IMR-90 (cell line): ENCODE results near the gene POLR2C. TPM values are rescaled to one million over a fixed set of nuclear protein-coding genes. Genes with fewer than 3 reads are reported as not detected.

ENCODE experiments used
- ATAC-seq: fragments of 200-7000 bp; cut with Tn5 transposase; 2 replicates; pipeline ENCODE4 v1.9.1; 2020; ENCODE audit warnings: low read depth, mild to moderate bottlenecking, moderate library complexity
- BruUV-seq: library from RNA; stranded (reverse); fragments of 400-500 nt; replicated peaks from 2 replicates; lab custom pipeline; 2021; lab: Mats Ljungman, UMichigan
- CTCF ChIA-PET: fragments of 300-600 bp; formaldehyde crosslinking; extraction: SDS; loops from one replicate; lab custom pipeline; 2021; ENCODE audit warnings: antibody characterized with exemption; lab: Yijun Ruan, JAX
- POLR2A ChIA-PET: fragments of 300-600 bp; sonication (Branson Sonifier 250); formaldehyde crosslinking; loops from one replicate; lab custom pipeline; 2022; ENCODE audit warnings: antibody characterized with exemption; ENCODE audit not compliant: unreplicated experiment; lab: Charles Lee
- DNase-seq: peaks from one replicate; pipeline ENCODE4 v3.0.0; 2013
- H2AFZ ChIP-seq: replicated peaks from 2 replicates; pipeline ENCODE3; 2013; ENCODE audit warnings: low read length, mild to moderate bottlenecking; ENCODE audit not compliant: poor library complexity
- H2AK5ac ChIP-seq: 2 replicates; pipeline ENCODE4 v1.6.1; 2013; ENCODE audit warnings: low read depth, low read length, inconsistent platforms
- H2AK9ac ChIP-seq: replicated peaks from 2 replicates; pipeline ENCODE3; 2013; ENCODE audit warnings: mild to moderate bottlenecking, low read depth, low read length, moderate library complexity; ENCODE audit not compliant: poor library complexity
- H2BK120ac ChIP-seq: 2 replicates; pipeline ENCODE4 v1.6.1; 2013; ENCODE audit warnings: low read depth, low read length, inconsistent platforms
- H2BK15ac ChIP-seq: 3 replicates; pipeline ENCODE4 v1.6.1; 2013; ENCODE audit warnings: low read depth, low read length, inconsistent platforms
- H2BK20ac ChIP-seq: 2 replicates; pipeline ENCODE4 v1.6.1; 2013; ENCODE audit warnings: low read depth, mild to moderate bottlenecking, inconsistent platforms, low read length, moderate library complexity
- H2BK5ac ChIP-seq: 2 replicates; pipeline ENCODE4 v1.6.1; 2013; ENCODE audit warnings: mild to moderate bottlenecking, low read depth, low read length, inconsistent platforms; ENCODE audit not compliant: poor library complexity, severe bottlenecking
- H3K14ac ChIP-seq: replicated peaks from 2 replicates; pipeline ENCODE4 v1.6.1; 2013; ENCODE audit warnings: low read depth, low read length, inconsistent platforms
- H3K18ac ChIP-seq: 2 replicates; pipeline ENCODE4 v1.6.1; 2013; ENCODE audit warnings: low read depth, low read length, control low read depth
- H3K23ac ChIP-seq: 2 replicates; pipeline ENCODE4 v1.6.1; 2013; ENCODE audit warnings: low read depth, low read length, inconsistent platforms
- H3K27ac ChIP-seq: 2 replicates; pipeline ENCODE4 v1.5.1; 2013; ENCODE audit warnings: mild to moderate bottlenecking, control low read depth, low read length; ENCODE audit not compliant: insufficient read depth
- H3K27me3 ChIP-seq: 2 replicates; pipeline ENCODE4 v1.6.1; 2013; ENCODE audit warnings: low read length; ENCODE audit not compliant: control insufficient read depth, insufficient read depth
- H3K36me3 ChIP-seq: 2 replicates; pipeline ENCODE4 v1.6.1; 2013; ENCODE audit warnings: low read length, mixed read lengths; ENCODE audit not compliant: control insufficient read depth, insufficient read depth
- H3K4ac ChIP-seq: 2 replicates; pipeline ENCODE4 v1.6.1; 2013; ENCODE audit warnings: low read depth, low read length, inconsistent platforms
- H3K4me1 ChIP-seq: 2 replicates; pipeline ENCODE4 v1.6.1; 2013; ENCODE audit warnings: low read length, mixed read lengths; ENCODE audit not compliant: control insufficient read depth, insufficient read depth
- H3K4me2 ChIP-seq: 2 replicates; pipeline ENCODE4 v1.6.1; 2013; ENCODE audit warnings: low read depth, mild to moderate bottlenecking, control low read depth, low read length, moderate library complexity
- H3K4me3 ChIP-seq: 2 replicates; pipeline ENCODE4 v1.5.1; 2013; ENCODE audit warnings: low read depth, mild to moderate bottlenecking, control low read depth, low read length, moderate library complexity; ENCODE audit not compliant: insufficient read depth
- H3K56ac ChIP-seq: 2 replicates; pipeline ENCODE4 v1.6.1; 2013; ENCODE audit warnings: low read length, inconsistent platforms; ENCODE audit not compliant: insufficient read depth; ENCODE audit errors: extremely low read depth
- H3K79me1 ChIP-seq, 2 experiments: 2 replicates each; pipeline ENCODE4 v1.6.1; 2013; ENCODE audit warnings: low read length in 2 of 2, inconsistent platforms in 1 of 2, low read depth in 1 of 2
- H3K9ac ChIP-seq: 2 replicates; pipeline ENCODE4 v1.6.1; 2013; ENCODE audit warnings: low read depth, low read length, control low read depth
- H3K9me1 ChIP-seq: 2 replicates; pipeline ENCODE4 v1.6.1; 2013; ENCODE audit warnings: low read length, inconsistent platforms; ENCODE audit not compliant: insufficient read depth
- H3K9me3 ChIP-seq: 2 replicates; pipeline ENCODE4 v1.6.1; 2013; ENCODE audit warnings: low read length; ENCODE audit not compliant: control insufficient read depth, insufficient read depth
- H4K20me1 ChIP-seq: 2 replicates; pipeline ENCODE4 v1.6.1; 2013; ENCODE audit warnings: low read length, inconsistent platforms; ENCODE audit not compliant: insufficient read depth
- H4K5ac ChIP-seq: 2 replicates; pipeline ENCODE4 v1.6.1; 2013; ENCODE audit warnings: mild to moderate bottlenecking, low read depth, low read length, control low read depth
- H4K8ac ChIP-seq, 2 experiments: 2 replicates each; pipeline ENCODE4 v1.6.1; 2013; ENCODE audit warnings: low read depth in 2 of 2, low read length in 2 of 2, control low read depth in 1 of 2, inconsistent platforms in 1 of 2
- H4K91ac ChIP-seq: 2 replicates; pipeline ENCODE4 v1.6.1; 2013; ENCODE audit warnings: low read depth, low read length, inconsistent platforms; ENCODE audit not compliant: insufficient read depth
- BHLHE40 ChIP-seq: fragments of 150-350 bp; IDR thresholded peaks from 2 replicates; pipeline ENCODE4 v1.6.1; 2016; ENCODE audit warnings: mild to moderate bottlenecking, low read depth, low read length
- CEBPB ChIP-seq: IDR thresholded peaks from 2 replicates; pipeline ENCODE4 v1.6.1; 2012; ENCODE audit warnings: low read depth, low read length, improper control_type of control experiment
- CHD1 ChIP-seq: IDR thresholded peaks from 2 replicates; pipeline ENCODE4 v1.6.1; 2012; ENCODE audit warnings: low read depth, low read length, improper control_type of control experiment
- FOS ChIP-seq: fragments of 150-350 bp; IDR thresholded peaks from 2 replicates; pipeline ENCODE4 v1.6.1; 2016; ENCODE audit warnings: low read depth, low read length
- MAFK ChIP-seq: IDR thresholded peaks from 2 replicates; pipeline ENCODE4 v1.6.1; 2012; ENCODE audit warnings: low read depth, low read length, improper control_type of control experiment
- MAZ ChIP-seq: IDR thresholded peaks from 2 replicates; pipeline ENCODE4 v1.6.1; 2012; ENCODE audit warnings: low read depth, mild to moderate bottlenecking, low read length, improper control_type of control experiment, moderate library complexity, borderline replicate concordance
- MXI1 ChIP-seq: IDR thresholded peaks from 2 replicates; pipeline ENCODE4 v1.6.1; 2012; ENCODE audit warnings: low read depth, mild to moderate bottlenecking, low read length, moderate library complexity, borderline replicate concordance
- NFE2L2 ChIP-seq: fragments of 150-350 bp; IDR thresholded peaks from 2 replicates; pipeline ENCODE4 v1.6.1; 2016; ENCODE audit warnings: low read depth, mild to moderate bottlenecking, low read length
- POLR2A ChIP-seq: IDR thresholded peaks from 2 replicates; pipeline ENCODE4 v1.6.1; 2012; ENCODE audit warnings: mild to moderate bottlenecking, low read depth, low read length
- RAD21 ChIP-seq: IDR thresholded peaks from 2 replicates; pipeline ENCODE4 v1.6.1; 2012; ENCODE audit warnings: low read length, improper control_type of control experiment
- RFX5 ChIP-seq: IDR thresholded peaks from 2 replicates; pipeline ENCODE4 v1.8.0; 2012; ENCODE audit warnings: low read depth, mild to moderate bottlenecking, low read length, moderate library complexity
- SMC3 ChIP-seq: fragments of 150-350 bp; IDR thresholded peaks from 2 replicates; pipeline ENCODE4 v1.6.1; 2016; ENCODE audit warnings: low read depth, mild to moderate bottlenecking, antibody characterized with exemption, low read length, moderate library complexity
- WGBS, 2 experiments: methylation state at CpG; one replicate each; pipeline versions ENCODE4 v1.1.5 to v1.1.7; 2013; ENCODE audit warnings: missing lambda C conversion rate in 2 of 2; ENCODE audit not compliant: insufficient read length in 1 of 2; ENCODE audit errors: extremely low coverage in 2 of 2; 5-methylcytosine and 5-hydroxymethylcytosine counted together
- dilution Hi-C: fragments of 300-500 bp; cut with HindIII; formaldehyde crosslinking; loops from one replicate; pipeline ENCODE4 v1.14.3; 2018; ENCODE audit warnings: low sequenced_read_pairs; ENCODE audit not compliant: unreplicated experiment
- in situ Hi-C: fragments of 300-500 bp; cut with MboI; formaldehyde crosslinking; loops from 3 replicates; pipeline ENCODE4 v1.14.3; 2019; ENCODE audit warnings: low sequenced_read_pairs, inconsistent platforms, mixed read lengths
- intact Hi-C: fragments of 100-400 bp; cut with micrococcal nuclease; formaldehyde crosslinking; loops from 2 replicates; pipeline ENCODE4 v1.10.0; 2022
- polyA plus RNA-seq, 3 experiments: library from polyadenylated mRNA; depleted of rRNA; stranded (reverse); fragments of >200 nt; gene quantifications; 2 replicates each; pipeline ENCODE4 v1.2.3, GENCODE V29; 2012; ENCODE audit warnings: low replicate concordance in 1 of 3
- total RNA-seq: library from RNA; depleted of rRNA; stranded (reverse); fragments of >200 nt; gene quantifications from 2 replicates; pipeline ENCODE4 v1.2.3, GENCODE V29; 2012
- TF ChIP-seq, protein P1 (sequence below): fragments of 150-350 bp; IDR thresholded peaks from 2 replicates; pipeline ENCODE4 v1.6.1; 2016; ENCODE audit warnings: low read depth, mild to moderate bottlenecking, low read length, moderate library complexity, borderline replicate concordance
- TF ChIP-seq, protein P2 (sequence below): conservative IDR thresholded peaks from 2 replicates; pipeline ENCODE4 v1.5.1; 2012; ENCODE audit warnings: mild to moderate bottlenecking, low read depth, low read length, improper control_type of control experiment
- TF ChIP-seq, protein P3 (sequence below): fragments of 150-350 bp; IDR thresholded peaks from 2 replicates; pipeline ENCODE4 v1.6.1; 2017; ENCODE audit warnings: mild to moderate bottlenecking, antibody characterized with exemption, low read length, low read depth

The POLR2C gene
- total and polyA plus RNA-seq, 2 of the 4 experiments (the other 2 are of a cell fraction) = 137 to 340 TPM

DNA sequence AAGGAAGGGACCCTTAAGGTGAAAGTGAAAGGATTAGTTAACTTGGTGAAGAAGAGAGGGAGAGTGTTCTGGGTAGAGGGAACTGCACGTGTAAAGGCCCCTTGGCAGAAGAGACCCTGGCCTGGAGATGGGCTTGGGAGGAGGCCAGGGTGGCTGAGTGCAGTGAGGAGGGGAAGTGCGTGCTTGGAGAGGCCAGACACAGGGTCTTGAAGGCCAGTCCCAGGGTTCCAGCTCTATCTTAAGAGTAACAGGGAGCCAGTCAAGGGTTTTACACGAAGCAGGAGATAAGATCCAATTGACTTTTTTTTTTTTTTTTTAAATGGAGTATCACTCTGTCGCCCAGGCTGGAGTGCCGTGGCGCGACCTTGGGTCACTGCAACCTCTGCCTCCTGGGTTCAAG lies 39.0 kb downstream of the POLR2C start:
- no peak overlapping the region for H3K27ac ChIP-seq
- H3K79me1 ChIP-seq = no peaks in the 10 kb centered on the region
- intact Hi-C loops = no loop called here
- dilution Hi-C loops = no loop called here
- H2AK5ac ChIP-seq = no peak overlapping the region
- no peak overlapping the region for H3K4me3 ChIP-seq
- H4K8ac ChIP-seq = no peak overlapping the region
- ATAC-seq (no peak), DNase-seq (no peak)
- in situ Hi-C loops = no loop called here
- H3K18ac ChIP-seq = no peak overlapping the region
- CTCF ChIA-PET = no interaction called here
- no peak overlapping the region for H3K23ac ChIP-seq
- H3K4me2 ChIP-seq = no peak overlapping the region
- H2AK9ac ChIP-seq = no peak overlapping the region
- no peak overlapping the region for H3K4ac ChIP-seq
- no peak overlapping the region for H2BK15ac ChIP-seq
- H3K9me3 ChIP-seq = no peaks in the 10 kb centered on the region
- no peak overlapping the region for H4K5ac ChIP-seq
- H3K36me3 ChIP-seq = no peaks in the 10 kb centered on the region
- H2BK120ac ChIP-seq = no peak overlapping the region
- H3K27me3 ChIP-seq = peaks cover 66% of the 10 kb centered on the region
- TF ChIP-seq MXI1 (no peak), RAD21 (no peak), SMC3 (no peak), RFX5 (no peak), MAFK (no peak), POLR2A (no peak), BHLHE40 (no peak), FOS (no peak), NFE2L2 (no peak), MAZ (no peak), CEBPB (no peak), CHD1 (no peak)
- TF ChIP-seq, protein P1, sequence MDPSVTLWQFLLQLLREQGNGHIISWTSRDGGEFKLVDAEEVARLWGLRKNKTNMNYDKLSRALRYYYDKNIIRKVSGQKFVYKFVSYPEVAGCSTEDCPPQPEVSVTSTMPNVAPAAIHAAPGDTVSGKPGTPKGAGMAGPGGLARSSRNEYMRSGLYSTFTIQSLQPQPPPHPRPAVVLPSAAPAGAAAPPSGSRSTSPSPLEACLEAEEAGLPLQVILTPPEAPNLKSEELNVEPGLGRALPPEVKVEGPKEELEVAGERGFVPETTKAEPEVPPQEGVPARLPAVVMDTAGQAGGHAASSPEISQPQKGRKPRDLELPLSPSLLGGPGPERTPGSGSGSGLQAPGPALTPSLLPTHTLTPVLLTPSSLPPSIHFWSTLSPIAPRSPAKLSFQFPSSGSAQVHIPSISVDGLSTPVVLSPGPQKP = no peak
- TF ChIP-seq, protein P2, sequence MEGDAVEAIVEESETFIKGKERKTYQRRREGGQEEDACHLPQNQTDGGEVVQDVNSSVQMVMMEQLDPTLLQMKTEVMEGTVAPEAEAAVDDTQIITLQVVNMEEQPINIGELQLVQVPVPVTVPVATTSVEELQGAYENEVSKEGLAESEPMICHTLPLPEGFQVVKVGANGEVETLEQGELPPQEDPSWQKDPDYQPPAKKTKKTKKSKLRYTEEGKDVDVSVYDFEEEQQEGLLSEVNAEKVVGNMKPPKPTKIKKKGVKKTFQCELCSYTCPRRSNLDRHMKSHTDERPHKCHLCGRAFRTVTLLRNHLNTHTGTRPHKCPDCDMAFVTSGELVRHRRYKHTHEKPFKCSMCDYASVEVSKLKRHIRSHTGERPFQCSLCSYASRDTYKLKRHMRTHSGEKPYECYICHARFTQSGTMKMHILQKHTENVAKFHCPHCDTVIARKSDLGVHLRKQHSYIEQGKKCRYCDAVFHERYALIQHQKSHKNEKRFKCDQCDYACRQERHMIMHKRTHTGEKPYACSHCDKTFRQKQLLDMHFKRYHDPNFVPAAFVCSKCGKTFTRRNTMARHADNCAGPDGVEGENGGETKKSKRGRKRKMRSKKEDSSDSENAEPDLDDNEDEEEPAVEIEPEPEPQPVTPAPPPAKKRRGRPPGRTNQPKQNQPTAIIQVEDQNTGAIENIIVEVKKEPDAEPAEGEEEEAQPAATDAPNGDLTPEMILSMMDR = no peak
- TF ChIP-seq, protein P3, sequence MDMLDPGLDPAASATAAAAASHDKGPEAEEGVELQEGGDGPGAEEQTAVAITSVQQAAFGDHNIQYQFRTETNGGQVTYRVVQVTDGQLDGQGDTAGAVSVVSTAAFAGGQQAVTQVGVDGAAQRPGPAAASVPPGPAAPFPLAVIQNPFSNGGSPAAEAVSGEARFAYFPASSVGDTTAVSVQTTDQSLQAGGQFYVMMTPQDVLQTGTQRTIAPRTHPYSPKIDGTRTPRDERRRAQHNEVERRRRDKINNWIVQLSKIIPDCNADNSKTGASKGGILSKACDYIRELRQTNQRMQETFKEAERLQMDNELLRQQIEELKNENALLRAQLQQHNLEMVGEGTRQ = no peak
- no peak overlapping the region for H2BK5ac ChIP-seq
- POLR2A ChIA-PET = interaction anchor here (0.6 kb wide), 1 partner anchor 29 kb away, joined by 5 read pairs; no protein-coding TSS in a partner anchor
- 0% methylated on average over 2 of the region's 7 CpGs; no CpG with 5 or more reads in 1 of the 2 experiments for WGBS, 2 experiments
- no peak overlapping the region for H4K91ac ChIP-seq
- no peak overlapping the region for H2AFZ ChIP-seq
- H3K9me1 ChIP-seq = no peaks in the 10 kb centered on the region
- H4K20me1 ChIP-seq = no peaks in the 10 kb centered on the region
- H3K4me1 ChIP-seq = no peaks in the 10 kb centered on the region
- BruUV-seq = no TSS peak
- H3K56ac ChIP-seq = no peak overlapping the region
- no peak overlapping the region for H3K9ac ChIP-seq
- no peak overlapping the region for H2BK20ac ChIP-seq
- H3K14ac ChIP-seq = no peak overlapping the region
